HepG2 (cell line): Measurements from ENCODE around the gene PTPN5.

ENCODE experiments used
- GATAD2A ChIP-seq: IDR thresholded peaks from 2 replicates; pipeline ENCODE4 v1.6.1; 2016
- RBM22 ChIP-seq: fragments of 200-400 bp; formaldehyde crosslinking; optimal IDR thresholded peaks from 2 replicates; pipeline ENCODE3; 2017; ENCODE audit warnings: mild to moderate bottlenecking, low read length, moderate library complexity

DNA sequence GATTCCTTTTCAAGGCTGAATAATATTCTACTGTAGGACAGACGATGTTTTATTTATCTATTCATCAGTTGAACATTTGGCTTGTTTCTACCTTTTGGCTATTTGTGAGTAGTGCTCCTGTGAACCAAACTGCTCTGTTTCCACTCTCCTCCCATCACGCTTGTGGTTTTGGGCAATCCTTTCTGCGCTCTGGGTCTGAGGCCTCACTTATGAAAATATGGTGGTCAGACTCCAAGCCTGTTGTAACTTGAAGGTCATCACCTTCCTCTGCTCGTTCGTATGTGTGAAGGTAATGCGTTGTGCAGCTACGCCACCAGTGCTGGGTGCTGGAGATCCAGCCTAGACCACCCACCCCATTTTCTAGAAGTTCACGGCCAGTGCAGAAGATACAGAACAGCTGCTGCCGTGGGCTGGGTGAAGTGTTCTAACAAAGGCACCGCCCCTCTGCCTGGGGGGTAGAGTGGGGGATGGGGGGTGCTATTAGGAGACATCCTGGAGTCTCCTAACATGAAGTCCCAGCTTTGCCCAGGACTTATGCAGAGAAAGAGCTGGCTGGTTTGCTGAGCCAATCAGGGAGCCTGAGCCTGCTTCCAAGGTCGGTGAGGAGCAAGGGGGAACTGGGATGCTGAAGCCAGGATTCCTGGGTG lies 21.0 kb downstream of the PTPN5 start:
- TF ChIP-seq GATAD2A = no peak
- no peak for TF ChIP-seq RBM22
